ENCODE data around the gene PHPT1. TPM values are rescaled to one million over a fixed set of nuclear protein-coding genes. Genes with fewer than 3 reads are reported as not detected.
"Not testable (repeated sequence)": the region's sequence is repeated elsewhere in the genome, so short reads cannot be mapped to it uniquely, and the experiment has no call there.

PHPT1 gene
- total and polyA plus RNA-seq, 2 experiments from 2014 or later, result 86.2 to 437 TPM

GRCh38 chr9:136831720-136832104, 17.5 kb upstream of the PHPT1 start:
- no peaks in the 10 kb centered on the region for H3K4me1 ChIP-seq (ENCODE audit: insufficient read depth)
- no peaks in the 10 kb centered on the region for H3K9me2 ChIP-seq (ENCODE audit: insufficient read depth)
- no peak overlapping the region for H2AFZ ChIP-seq
- H4K20me1 ChIP-seq (replicated peaks; ENCODE audit: insufficient read depth), result peaks cover 6% of the 10 kb centered on the region; the same call in 1 of the 2 replicates
- no peaks in the 10 kb centered on the region for H3K79me2 ChIP-seq (replicated peaks; ENCODE audit: insufficient read depth)
- Mint-ChIP-seq H3K27me3 (ENCODE audit: insufficient read depth, low read depth, poor library complexity) (peaks cover 12% of the 10 kb centered on the region), H3K4me1 (no peaks in the 10 kb centered on the region), H3K36me3 (ENCODE audit: low read depth) (peaks cover 33% of the 10 kb centered on the region), H3K4me3 (no peak overlapping the region), H3K27ac (no peak overlapping the region), H3K9me3 (no peaks in the 10 kb centered on the region; the same call in 2 of the 3 replicates)
- no peak for TF ChIP-seq ZNF462 (CRISPR knock-in tag; IDR thresholded peaks at IDR 0.05)
- TF ChIP-seq EZH2 (IDR thresholded peaks at IDR 0.05; ENCODE audit: low read depth, unreplicated experiment), result no peak
- TF ChIP-seq JUNB (IDR thresholded peaks at IDR 0.05; ENCODE audit: unreplicated experiment), result no peak
- no peaks in the 10 kb centered on the region for H3K27me3 ChIP-seq (ENCODE audit: insufficient read depth)
- no peak overlapping the region for H3K27ac ChIP-seq (ENCODE audit: low read depth)
- H3K36me3 ChIP-seq (ENCODE audit: insufficient read depth), result no peaks in the 10 kb centered on the region
- H3K4me2 ChIP-seq, result no peak overlapping the region
- no peak overlapping the region for H3K4me3 ChIP-seq
- ATAC-seq (no peak), DNase-seq (ENCODE audit: low spot score) (no peak)
- H3F3A ChIP-seq (replicated peaks; ENCODE audit: low read depth), result peaks cover 5% of the 10 kb centered on the region; the same call in 1 of the 2 replicates

GRCh38 chr9:136832581-136832980, 16.6 kb upstream of the PHPT1 start:
- Histone ChIP-seq H3K9me2 (ENCODE audit: insufficient read depth) (no peaks in the 10 kb centered on the region), H3K4me2 (no peak overlapping the region), H3K27me3 (ENCODE audit: insufficient read depth) (no peaks in the 10 kb centered on the region), H3F3A (replicated peaks; ENCODE audit: low read depth) (peaks cover 5% of the 10 kb centered on the region; the same call in 1 of the 2 replicates), H3K4me1 (ENCODE audit: insufficient read depth) (no peaks in the 10 kb centered on the region), H2AFZ (no peak overlapping the region), H4K20me1 (replicated peaks; ENCODE audit: insufficient read depth) (0 out of 2 replicates have a peak, but pooled peaks cover 6% of the 10 kb centered on the region), H3K4me3 (no peak overlapping the region), H3K36me3 (ENCODE audit: insufficient read depth) (no peaks in the 10 kb centered on the region), H3K27ac (ENCODE audit: low read depth) (no peak overlapping the region), H3K79me2 (replicated peaks; ENCODE audit: insufficient read depth) (no peaks in the 10 kb centered on the region)
- no peak for TF ChIP-seq NANOG (IDR thresholded peaks at IDR 0.05; ENCODE audit: borderline replicate concordance)
- no peak for TF ChIP-seq EZH2 (IDR thresholded peaks at IDR 0.05; ENCODE audit: low read depth, unreplicated experiment)
- TF ChIP-seq ETS1 (IDR thresholded peaks at IDR 0.05), result no peak
- no peak for TF ChIP-seq JUNB (IDR thresholded peaks at IDR 0.05; ENCODE audit: unreplicated experiment)
- no peak for TF ChIP-seq STAT1 (IDR thresholded peaks at IDR 0.05; ENCODE audit: unreplicated experiment)
- Mint-ChIP-seq H3K4me3 (no peak overlapping the region), H3K36me3 (ENCODE audit: low read depth) (peaks cover 33% of the 10 kb centered on the region), H3K9me3 (no peaks in the 10 kb centered on the region; the same call in 2 of the 3 replicates), H3K27me3 (ENCODE audit: insufficient read depth, low read depth, poor library complexity) (peaks cover 12% of the 10 kb centered on the region), H3K4me1 (no peaks in the 10 kb centered on the region), H3K27ac (no peak overlapping the region)
- DNase-seq (ENCODE audit: low spot score), result no peak
- ATAC-seq, result no peak

- H3K27ac ChIP-seq (ENCODE audit: low read depth); ATAC-seq; H3K9me2 ChIP-seq (ENCODE audit: insufficient read depth); H3K27ac Mint-ChIP-seq; H3K79me2 ChIP-seq (replicated peaks; ENCODE audit: insufficient read depth); H3F3A ChIP-seq (replicated peaks; ENCODE audit: low read depth); H3K36me3 ChIP-seq (ENCODE audit: insufficient read depth); H3K4me1 ChIP-seq (ENCODE audit: insufficient read depth); H2AFZ ChIP-seq; H3K4me3 ChIP-seq; DNase-seq (ENCODE audit: low spot score); H3K4me2 ChIP-seq; H3K4me3 Mint-ChIP-seq; H4K20me1 ChIP-seq (replicated peaks; ENCODE audit: insufficient read depth); H3K27me3 ChIP-seq (ENCODE audit: insufficient read depth); H3K9me3 Mint-ChIP-seq; H3K4me1 Mint-ChIP-seq: not testable (repeated sequence)
- H3K36me3 Mint-ChIP-seq (ENCODE audit: low read depth), result peaks cover 36% of the 10 kb centered on the region
- peaks cover 14% of the 10 kb centered on the region for H3K27me3 Mint-ChIP-seq (ENCODE audit: insufficient read depth, low read depth, poor library complexity)
Observed at GRCh38 chr9:136833381-136834048, 15.7 kb upstream of the PHPT1 start.

Measured in GM23338 (cell line).